K562 (cell line): Measurements from ENCODE around the gene SPATA2.

Source experiments
- CHD2 ChIP-seq: IDR thresholded peaks from 2 replicates; pipeline ENCODE4 v1.6.1; 2011; ENCODE audit warnings: low read depth, low read length
- FOSL1 ChIP-seq: fragments of 200-800 bp; sonication (Bioruptor generic); conservative IDR thresholded peaks from 2 replicates; pipeline ENCODE4 v1.6.1; 2016; ENCODE audit warnings: missing genetic modification characterization, missing compliant biosample characterization
- HNRNPK ChIP-seq: fragments of 200-400 bp; formaldehyde crosslinking; IDR thresholded peaks from one replicate; pipeline ENCODE4 v1.6.1; 2018; ENCODE audit warnings: mild to moderate bottlenecking, low read depth, low read length; ENCODE audit not compliant: poor library complexity, severe bottlenecking
- JUN ChIP-seq, 2 experiments: sonication (generic) in 1 of 2; formaldehyde crosslinking in 1 of 2; IDR thresholded peaks; 2 replicates each; pipeline versions ENCODE4 v1.6.1 to v1.8.0; 2012 to 2022; ENCODE audit warnings: borderline replicate concordance in 2 of 2, mild to moderate bottlenecking in 2 of 2, improper control_type of control experiment in 1 of 2, low read depth in 1 of 2, low read length in 1 of 2, missing genetic modification reagents in 1 of 2
- KLF1 ChIP-seq: fragments of 450-650 bp; IDR thresholded peaks from 2 replicates; pipeline ENCODE4 v1.6.1; 2016; ENCODE audit warnings: missing genetic modification characterization, missing compliant biosample characterization
- MTA3 ChIP-seq: fragments of 450-650 bp; formaldehyde crosslinking; IDR thresholded peaks from 2 replicates; pipeline ENCODE4 v1.6.1; 2017; ENCODE audit warnings: mild to moderate bottlenecking, borderline replicate concordance
- SAFB2 ChIP-seq: fragments of 200-400 bp; formaldehyde crosslinking; IDR thresholded peaks from 2 replicates; pipeline ENCODE4 v1.6.1; 2018; ENCODE audit warnings: borderline replicate concordance, low read length, low read depth, moderate library complexity; ENCODE audit not compliant: severe bottlenecking
- TCF7 ChIP-seq: sonication (generic); IDR thresholded peaks from 2 replicates; pipeline ENCODE4 v1.6.1; 2016; ENCODE audit warnings: antibody characterized with exemption, borderline replicate concordance
- YY1 ChIP-seq, 3 experiments: IDR thresholded peaks; 2 replicates each; pipeline ENCODE4 v1.6.1; 2011; ENCODE audit warnings: low read length in 2 of 3, mild to moderate bottlenecking in 2 of 3, moderate library complexity in 2 of 3, borderline replicate concordance in 1 of 3, control low read depth in 1 of 3, low read depth in 1 of 3; ENCODE audit not compliant: insufficient read depth in 3 of 3, insufficient replicate concordance in 2 of 3, control insufficient read depth in 1 of 3, insufficient read length in 1 of 3; ENCODE audit errors: extremely low read depth in 1 of 3
- TF ChIP-seq, protein P1 (sequence below): sonication (generic); formaldehyde crosslinking; IDR thresholded peaks from 2 replicates; pipeline ENCODE4 v1.8.1; 2022; ENCODE audit warnings: missing genetic modification reagents
- TF ChIP-seq, protein P2 (sequence below): sonication (generic); formaldehyde crosslinking; IDR thresholded peaks from 2 replicates; pipeline ENCODE4 v1.8.0; 2022; ENCODE audit warnings: mild to moderate bottlenecking, low read depth, missing genetic modification reagents
- TF ChIP-seq, protein P3 (sequence below), 3 experiments: IDR thresholded peaks in 2 of 3; conservative IDR thresholded peaks in 1 of 3; 2 replicates each; pipeline ENCODE4 v1.5.1; 2011 to 2012; ENCODE audit warnings: low read length in 3 of 3, mild to moderate bottlenecking in 3 of 3, control low read depth in 2 of 3, improper control_type of control experiment in 1 of 3, inconsistent platforms in 1 of 3, low read depth in 1 of 3, mixed read lengths in 1 of 3, moderate library complexity in 1 of 3; ENCODE audit not compliant: insufficient read depth in 2 of 3

DNA sequence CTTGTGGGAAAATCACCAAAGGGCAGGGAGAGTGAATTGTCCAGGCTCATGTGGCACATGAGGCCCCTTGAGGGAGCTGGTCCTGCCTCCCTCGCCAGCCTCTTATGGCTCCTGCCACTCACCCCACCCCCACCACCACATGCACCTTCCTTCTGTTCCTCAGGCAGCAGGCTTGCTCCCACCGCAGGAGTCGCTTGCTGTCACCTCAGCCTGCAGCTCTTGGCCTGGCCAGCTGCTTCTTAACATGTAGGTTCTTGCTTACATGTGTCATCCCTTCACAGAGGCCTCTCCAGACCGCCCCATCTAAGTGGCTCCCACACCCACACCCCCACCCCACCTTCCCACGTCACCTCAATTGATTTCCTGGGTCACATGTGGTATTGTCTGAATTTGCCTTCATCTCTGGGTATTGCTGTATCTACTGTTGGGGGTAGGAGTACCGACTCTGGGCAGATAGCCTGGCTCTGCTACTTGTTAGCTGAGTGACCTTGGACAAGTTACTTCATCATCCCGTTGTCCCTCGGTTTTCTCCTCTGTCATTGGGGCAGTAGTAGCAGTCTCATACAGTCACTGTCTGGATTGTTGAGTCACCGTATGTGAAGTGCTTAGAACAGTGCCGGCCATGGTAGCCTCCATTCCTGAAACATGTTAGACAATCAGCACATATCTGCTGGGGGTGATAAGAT is 61.0 kb downstream of the SPATA2 start:
- TF ChIP-seq TCF7 (no peak), KLF1 (tag) (no peak), YY1 (IDR thresholded peaks at IDR 0.05; ENCODE audit: borderline replicate concordance in 1 of 3, control insufficient read depth in 1 of 3, extremely low read depth in 1 of 3, insufficient read depth in 3 of 3, insufficient read length in 1 of 3, insufficient replicate concordance in 2 of 3, low read depth in 1 of 3, low read length in 2 of 3) (no peak), CHD2 (no peak), FOSL1 (tag) (no peak), JUN (IDR thresholded peaks at IDR 0.05; ENCODE audit: borderline replicate concordance, low read depth, low read length) (no peak), JUN (CRISPR knock-in tag; IDR thresholded peaks at IDR 0.05; ENCODE audit: borderline replicate concordance) (no peak), MTA3 (no peak), HNRNPK (no peak), SAFB2 (no peak)
- TF ChIP-seq, protein P1, sequence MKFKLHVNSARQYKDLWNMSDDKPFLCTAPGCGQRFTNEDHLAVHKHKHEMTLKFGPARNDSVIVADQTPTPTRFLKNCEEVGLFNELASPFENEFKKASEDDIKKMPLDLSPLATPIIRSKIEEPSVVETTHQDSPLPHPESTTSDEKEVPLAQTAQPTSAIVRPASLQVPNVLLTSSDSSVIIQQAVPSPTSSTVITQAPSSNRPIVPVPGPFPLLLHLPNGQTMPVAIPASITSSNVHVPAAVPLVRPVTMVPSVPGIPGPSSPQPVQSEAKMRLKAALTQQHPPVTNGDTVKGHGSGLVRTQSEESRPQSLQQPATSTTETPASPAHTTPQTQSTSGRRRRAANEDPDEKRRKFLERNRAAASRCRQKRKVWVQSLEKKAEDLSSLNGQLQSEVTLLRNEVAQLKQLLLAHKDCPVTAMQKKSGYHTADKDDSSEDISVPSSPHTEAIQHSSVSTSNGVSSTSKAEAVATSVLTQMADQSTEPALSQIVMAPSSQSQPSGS = no peak
- TF ChIP-seq, protein P2, sequence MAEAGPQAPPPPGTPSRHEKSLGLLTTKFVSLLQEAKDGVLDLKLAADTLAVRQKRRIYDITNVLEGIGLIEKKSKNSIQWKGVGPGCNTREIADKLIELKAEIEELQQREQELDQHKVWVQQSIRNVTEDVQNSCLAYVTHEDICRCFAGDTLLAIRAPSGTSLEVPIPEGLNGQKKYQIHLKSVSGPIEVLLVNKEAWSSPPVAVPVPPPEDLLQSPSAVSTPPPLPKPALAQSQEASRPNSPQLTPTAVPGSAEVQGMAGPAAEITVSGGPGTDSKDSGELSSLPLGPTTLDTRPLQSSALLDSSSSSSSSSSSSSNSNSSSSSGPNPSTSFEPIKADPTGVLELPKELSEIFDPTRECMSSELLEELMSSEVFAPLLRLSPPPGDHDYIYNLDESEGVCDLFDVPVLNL (CRISPR knock-in tag) = no peak
- TF ChIP-seq, protein P3, sequence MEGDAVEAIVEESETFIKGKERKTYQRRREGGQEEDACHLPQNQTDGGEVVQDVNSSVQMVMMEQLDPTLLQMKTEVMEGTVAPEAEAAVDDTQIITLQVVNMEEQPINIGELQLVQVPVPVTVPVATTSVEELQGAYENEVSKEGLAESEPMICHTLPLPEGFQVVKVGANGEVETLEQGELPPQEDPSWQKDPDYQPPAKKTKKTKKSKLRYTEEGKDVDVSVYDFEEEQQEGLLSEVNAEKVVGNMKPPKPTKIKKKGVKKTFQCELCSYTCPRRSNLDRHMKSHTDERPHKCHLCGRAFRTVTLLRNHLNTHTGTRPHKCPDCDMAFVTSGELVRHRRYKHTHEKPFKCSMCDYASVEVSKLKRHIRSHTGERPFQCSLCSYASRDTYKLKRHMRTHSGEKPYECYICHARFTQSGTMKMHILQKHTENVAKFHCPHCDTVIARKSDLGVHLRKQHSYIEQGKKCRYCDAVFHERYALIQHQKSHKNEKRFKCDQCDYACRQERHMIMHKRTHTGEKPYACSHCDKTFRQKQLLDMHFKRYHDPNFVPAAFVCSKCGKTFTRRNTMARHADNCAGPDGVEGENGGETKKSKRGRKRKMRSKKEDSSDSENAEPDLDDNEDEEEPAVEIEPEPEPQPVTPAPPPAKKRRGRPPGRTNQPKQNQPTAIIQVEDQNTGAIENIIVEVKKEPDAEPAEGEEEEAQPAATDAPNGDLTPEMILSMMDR (IDR thresholded peaks at IDR 0.05 in 2 of 3, conservative IDR thresholded peaks at IDR 0.05 in 1 of 3; ENCODE audit: insufficient read depth in 2 of 3, low read depth in 1 of 3, low read length in 3 of 3) = no peak
